GM19193 (cell line): Measurements from ENCODE around the gene ANK3.

Experiments used
- POLR2A ChIP-seq: IDR thresholded peaks from 4 replicates; pipeline ENCODE4 v1.6.1; 2011; ENCODE audit not compliant: insufficient read depth, insufficient read length; ENCODE audit errors: extremely low read depth

Gene ANK3

DNA sequence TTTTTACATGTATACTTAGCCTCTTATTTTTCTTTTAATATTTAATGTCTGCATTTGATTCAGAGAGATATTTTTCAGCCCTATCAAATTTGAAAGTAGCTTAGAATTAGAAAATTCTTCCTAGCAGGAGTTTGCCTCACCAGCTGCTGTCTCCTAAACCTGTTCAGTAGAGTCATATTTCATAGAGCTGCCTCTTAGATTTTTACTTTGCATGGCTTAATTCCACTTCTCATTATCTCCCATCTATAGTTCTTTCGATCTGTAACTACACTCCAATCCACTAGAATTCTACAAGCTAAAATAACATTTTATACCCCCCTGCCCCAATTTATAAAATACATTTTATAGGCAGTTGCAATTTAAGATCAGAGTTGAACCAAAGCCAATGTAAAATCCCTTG, 227.0 kb downstream of the ANK3 start:
- no peak for TF ChIP-seq POLR2A

DNA sequence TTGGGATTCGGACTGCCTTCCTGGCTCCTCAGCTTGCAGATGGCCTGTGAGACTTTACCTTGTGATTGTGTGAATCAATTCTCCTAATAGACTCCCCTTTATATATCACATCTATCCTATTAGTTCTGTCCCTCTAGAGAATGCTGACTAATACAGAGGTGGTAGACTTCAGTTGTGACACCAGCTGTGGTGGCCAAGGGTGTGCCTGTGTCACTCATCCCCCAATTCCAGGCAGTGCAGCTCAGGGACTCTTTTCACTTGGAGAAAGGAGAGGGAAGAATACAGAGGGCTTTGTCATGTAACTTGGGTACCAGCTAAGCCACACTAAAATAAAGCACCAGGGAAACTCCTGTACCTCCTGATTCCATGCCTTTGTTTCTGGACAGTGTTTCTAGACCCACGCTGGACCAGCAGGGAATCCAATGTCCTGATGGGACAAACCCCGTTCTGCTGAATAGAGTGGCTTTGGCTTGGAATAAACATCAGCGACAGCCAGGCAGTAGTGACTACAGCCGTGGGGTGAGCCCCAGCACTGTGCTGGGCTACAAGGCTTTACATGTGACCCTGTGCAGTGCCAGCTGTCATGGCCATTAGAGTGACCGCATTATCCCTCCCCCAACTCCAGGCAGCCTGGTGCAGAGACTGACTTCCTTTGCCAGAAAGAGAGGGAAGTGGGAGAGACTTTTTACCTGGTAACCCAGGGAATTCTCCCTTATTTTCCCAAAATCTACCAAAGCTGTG, 233.6 kb downstream of the ANK3 start:
- no peak for TF ChIP-seq POLR2A

DNA sequence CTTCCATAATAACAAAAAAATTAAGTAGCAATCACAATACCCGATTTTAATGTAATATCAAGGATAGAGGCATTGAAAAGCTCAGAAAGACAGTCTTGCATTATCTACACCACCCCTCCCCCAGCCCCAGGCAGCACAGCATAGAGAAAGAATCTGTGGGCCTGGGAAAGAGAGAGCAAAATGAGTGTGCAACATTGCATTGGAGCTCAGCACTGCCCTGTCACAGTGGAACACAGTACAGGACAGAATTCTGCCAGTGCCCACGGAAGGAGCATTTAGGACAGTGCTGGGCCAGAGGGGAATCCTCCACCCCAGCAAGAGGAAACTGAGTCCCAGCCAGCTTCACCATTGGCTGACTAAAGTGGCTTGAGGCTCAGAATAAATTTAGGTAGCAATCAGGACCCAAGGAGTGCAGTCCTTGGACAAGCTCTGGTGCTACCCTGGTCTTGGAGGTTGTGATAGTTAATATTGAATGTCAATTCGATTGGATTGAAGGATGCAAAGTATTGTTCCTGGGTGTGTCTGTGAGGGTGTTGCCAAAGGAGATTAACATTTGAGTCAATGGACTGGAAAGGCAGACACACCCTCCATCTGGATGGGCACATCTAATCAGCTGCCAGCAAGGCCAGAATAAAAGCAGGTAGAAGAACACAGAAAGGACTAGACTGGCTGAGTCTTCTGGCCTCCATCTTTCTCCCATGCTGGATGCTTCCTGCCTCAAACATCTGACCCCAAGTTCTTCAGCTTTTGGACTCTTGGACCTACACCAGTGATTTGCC, 234.4 kb downstream of the ANK3 start:
- no peak for TF ChIP-seq POLR2A

DNA sequence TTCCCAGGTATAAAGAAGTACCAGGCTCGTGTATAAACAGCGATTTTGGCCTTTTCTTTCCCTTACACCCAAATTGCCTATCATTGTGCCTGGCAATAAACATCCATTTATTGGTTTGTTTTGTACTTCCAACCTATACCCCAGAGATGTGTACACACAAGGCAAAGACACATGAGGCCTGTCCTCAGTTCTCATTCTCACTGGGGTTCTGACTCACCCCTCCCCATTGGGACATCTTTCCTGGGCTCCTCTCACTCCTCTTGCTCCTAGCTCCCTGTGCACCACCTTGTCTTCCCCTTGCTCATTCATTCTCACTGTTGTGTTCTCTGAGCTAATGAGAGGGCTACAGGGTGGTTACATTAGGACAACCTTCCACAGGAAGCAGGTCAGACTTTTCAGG, 240.7 kb downstream of the ANK3 start:
- TF ChIP-seq POLR2A: no peak

- TF ChIP-seq POLR2A: no peak
Observed at GRCh38 chr10:60148266-60148840, 241.3 kb downstream of the ANK3 start.

DNA sequence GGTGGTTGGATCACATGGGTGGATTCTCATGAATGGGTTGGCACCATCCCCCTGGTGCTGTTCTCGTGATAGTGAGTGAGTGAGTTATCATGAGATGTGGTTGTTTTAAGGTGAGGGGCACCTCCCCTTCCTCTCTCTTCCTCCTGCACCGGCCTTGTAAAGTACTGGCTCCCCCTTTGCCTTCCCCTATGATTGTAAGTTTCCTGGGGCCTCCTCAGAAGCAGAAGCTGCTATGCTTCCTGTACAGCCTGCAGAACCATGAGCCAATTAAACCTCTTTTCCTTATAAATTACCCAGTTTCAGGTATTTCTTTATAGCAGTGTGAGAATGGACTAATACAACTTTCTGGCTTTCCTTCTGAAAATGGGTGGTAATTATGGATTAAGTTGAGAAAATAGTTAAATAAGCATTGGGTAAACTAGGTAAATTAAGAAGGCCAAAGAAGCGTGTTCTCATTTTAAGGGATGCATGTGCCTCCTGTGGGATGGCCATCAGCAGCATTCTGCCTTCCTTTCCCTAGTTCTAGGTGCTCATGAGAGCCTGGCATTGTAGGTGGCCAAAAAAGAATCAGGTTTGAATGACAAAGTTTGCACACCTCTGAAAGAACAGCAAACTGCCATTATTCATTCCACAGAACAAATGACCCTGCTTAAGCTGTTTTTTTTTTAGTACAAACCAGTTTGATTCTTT, 242.0 kb downstream of the ANK3 start:
- TF ChIP-seq POLR2A: no peak

GRCh38 chr10:60147025-60147424, 242.7 kb downstream of the ANK3 start:
- TF ChIP-seq POLR2A: no peak

- no peak for TF ChIP-seq POLR2A
Observed at GRCh38 chr10:60144099-60144498, 245.6 kb downstream of the ANK3 start.

- TF ChIP-seq POLR2A: no peak
Observed at GRCh38 chr10:60142736-60143135, 246.9 kb downstream of the ANK3 start.

- no peak for TF ChIP-seq POLR2A
Observed at GRCh38 chr10:60141896-60142559, 247.6 kb downstream of the ANK3 start.

GRCh38 chr10:60140651-60141632, 248.7 kb downstream of the ANK3 start:
- TF ChIP-seq POLR2A: no peak

DNA sequence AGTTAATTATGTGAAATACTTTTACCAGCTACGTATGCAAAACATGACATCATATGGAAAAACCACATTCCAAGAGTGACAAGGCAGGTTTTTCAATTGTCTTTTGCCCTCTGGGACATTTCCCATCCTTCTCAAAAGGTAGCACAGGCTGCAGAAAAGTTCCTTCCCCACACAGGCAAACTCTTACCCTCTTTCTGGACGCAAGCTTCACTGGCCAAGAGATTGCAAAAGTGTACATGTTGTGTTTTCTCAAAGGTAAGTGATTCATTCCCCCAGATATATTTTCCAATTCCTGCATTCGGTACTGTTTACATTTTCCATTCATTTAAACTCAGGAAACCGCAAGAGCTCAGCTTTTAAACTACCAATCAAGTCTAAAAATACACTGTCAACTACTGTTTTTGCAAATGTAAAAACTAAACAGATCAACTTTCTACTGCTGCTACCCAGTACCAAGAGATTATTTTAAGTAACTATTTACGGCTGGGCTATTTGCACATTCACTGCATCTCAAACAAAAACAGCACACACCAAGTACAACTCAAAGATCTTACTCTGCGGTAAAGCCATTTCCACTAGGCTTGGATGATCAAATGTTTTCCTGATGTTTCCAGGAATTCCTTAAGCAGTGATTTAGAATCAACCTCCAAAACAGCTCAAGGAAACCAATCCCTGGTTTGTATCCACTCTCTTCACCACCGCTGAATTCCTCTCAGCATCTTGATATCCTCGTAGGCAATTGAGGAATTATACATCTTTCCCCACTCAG, 249.7 kb downstream of the ANK3 start:
- TF ChIP-seq POLR2A: no peak

DNA sequence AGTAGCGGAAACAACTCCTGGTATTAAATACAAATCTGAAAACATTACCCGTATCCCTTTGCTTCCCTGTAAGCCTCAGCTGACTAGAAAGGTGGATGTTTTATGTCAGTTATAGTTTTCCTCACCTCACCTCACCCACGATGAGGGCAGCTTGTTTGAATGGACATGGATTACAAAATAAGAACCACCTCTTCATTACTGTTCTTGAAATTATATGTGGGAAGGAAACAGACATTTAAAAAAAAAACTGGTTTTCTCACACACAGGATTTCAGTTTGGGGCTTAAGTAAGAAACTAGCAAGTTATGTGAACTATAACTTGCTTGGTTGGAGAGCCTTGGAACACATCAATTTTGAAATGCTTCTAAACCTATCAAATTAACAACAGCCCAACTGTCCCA, 250.4 kb downstream of the ANK3 start:
- no peak for TF ChIP-seq POLR2A
